Adrenal gland (tissue), 12 donors: ENCODE measurements around the gene PLEKHA7. TPM values are rescaled to one million over a fixed set of nuclear protein-coding genes. Genes with fewer than 3 reads are reported as not detected.
"Not testable (repeated sequence)": the region's sequence is repeated elsewhere in the genome, so short reads cannot be mapped to it uniquely, and the experiment has no call there.

Experiments
- DNase-seq, 7 donors: peaks; one replicate each; pipeline ENCODE4 v3.0.0-alpha.2; 2019 to 2020
- H3K27ac ChIP-seq, 5 donors: fragments of 200-600 bp; sonication (generic) in 4 of 5; 1 replicate in 3 of 5; 2 replicates in 2 of 5; pipeline versions ENCODE4 v1.5.1 to v1.8.0; 2016 to 2020; ENCODE audit warnings: mild to moderate bottlenecking in 1 of 5
- H3K27me3 ChIP-seq: fragments of 200-600 bp; 2 replicates; pipeline ENCODE4 v1.8.0; 2021
- H3K36me3 ChIP-seq, 2 donors: fragments of 200-600 bp; replicated peaks in 1 of 2; 1 replicate in 1 of 2; 2 replicates in 1 of 2; pipeline versions ENCODE4 v1.5.1 to v1.8.0; 2018 to 2022
- H3K4me1 ChIP-seq, 2 donors: fragments of 200-600 bp; replicated peaks in 1 of 2; 1 replicate in 1 of 2; 2 replicates in 1 of 2; pipeline versions ENCODE4 v1.5.1 to v1.8.0; 2018 to 2021
- H3K4me3 ChIP-seq, 4 donors: fragments of 200-600 bp; sonication (generic) in 3 of 4; one replicate each; pipeline ENCODE4 v1.5.1; 2016 to 2018
- H3K9me3 ChIP-seq, 3 donors: fragments of 200-600 bp; sonication (generic) in 1 of 3; replicated peaks in 1 of 3; 1 replicate in 2 of 3; 2 replicates in 1 of 3; pipeline versions ENCODE4 v1.5.1 to v1.8.0; 2016 to 2021
- POLR2A ChIP-seq, 2 donors: fragments of 450-650 bp; IDR thresholded peaks; one replicate each; pipeline ENCODE4 v1.6.1; 2017; ENCODE audit warnings: antibody characterized with exemption in 2 of 2, mild to moderate bottlenecking in 2 of 2, moderate library complexity in 1 of 2
- WGBS, 4 donors: extraction: QIAGEN DNeasy Blood & Tissue Kit in 2 of 4; methylation state at CpG; one replicate each; pipeline versions ENCODE4 v1.1.5 to v1.1.7; 2013 to 2017; 5-methylcytosine and 5-hydroxymethylcytosine counted together
- intact Hi-C, 2 donors: fragments of 100-400 bp; cut with DNase I; formaldehyde crosslinking; loops; one replicate each; pipeline versions ENCODE4 v1.14.1 to v1.15.0; 2022 to 2023
- polyA plus RNA-seq, 3 donors: library from polyadenylated mRNA; stranded (reverse); fragments of 200-250 nt in 2 of 3; fragments of 350-450 nt in 1 of 3; fragmentation: Illumina TruSeq in 1 of 3; extraction: RNeasy Lipid Tissue Mini Kit (QIAGEN cat#74804) in 1 of 3; gene quantifications; one replicate each; pipeline ENCODE4 v1.2.3, GENCODE V29; 2013 to 2014
- total RNA-seq, 9 donors: library from RNA; depleted of rRNA in 4 of 9; stranded (reverse); fragments of >200 nt in 4 of 9; fragments of 120-200 nt in 1 of 9; fragmentation: NEBNext Ultra II Directional in 1 of 9; extraction: Animal tissue kit (Norgen Biotek cat#: 25700) in 1 of 9; gene quantifications; one replicate each; pipeline versions ENCODE4 v1.1.0 to v1.2.4, GENCODE V29; 2013 to 2023
- TF ChIP-seq, protein P1 (sequence below), 6 experiments: fragments of 450-650 bp in 4 of 6; fragments of 200-600 bp in 2 of 6; sonication (generic) in 1 of 6; IDR thresholded peaks; 1 replicate in 5 of 6; 2 replicates in 1 of 6; pipeline versions ENCODE4 v1.5.1 to v1.8.0; 2016 to 2021; ENCODE audit warnings: antibody characterized with exemption in 6 of 6, mild to moderate bottlenecking in 2 of 6, moderate library complexity in 1 of 6
- donor health status: healthy with polysubstance abuse.
- donor health status: Bipolar disorder and iron deficiency.
- donor health status: DM: yes; HTN: yes; CAD: no.
- donor health status: DM: no; HTN: no; CAD: no.
- donor health status: DM: no; HTN: no; CAD: no.
- donor health status: DM: yes; HTN: yes; CAD: no.

The PLEKHA7 gene
- total and polyA plus RNA-seq, 12 donors, result 0.54 to 23.7 (median 2.7) TPM

GRCh38 chr11:16911658-16912057 is 102.6 kb downstream of the PLEKHA7 start:
- Histone ChIP-seq H3K27ac (no peak overlapping the region), H3K27me3 (no peaks in the 10 kb centered on the region), H3K9me3 (no peaks in the 10 kb centered on the region), H3K36me3 (no peaks in the 10 kb centered on the region), H3K4me1 (no peaks in the 10 kb centered on the region), H3K4me3 (no peak overlapping the region)
- no peak for DNase-seq
- whole genome bisulfite sequencing, 4 donors, result 75 to 91% (median 89%) methylated on average over 4 of the region's 4 CpGs
- intact Hi-C loops, result no loop called here
- TF ChIP-seq POLR2A (IDR thresholded peaks at IDR 0.05), result no peak
- TF ChIP-seq, protein P1, sequence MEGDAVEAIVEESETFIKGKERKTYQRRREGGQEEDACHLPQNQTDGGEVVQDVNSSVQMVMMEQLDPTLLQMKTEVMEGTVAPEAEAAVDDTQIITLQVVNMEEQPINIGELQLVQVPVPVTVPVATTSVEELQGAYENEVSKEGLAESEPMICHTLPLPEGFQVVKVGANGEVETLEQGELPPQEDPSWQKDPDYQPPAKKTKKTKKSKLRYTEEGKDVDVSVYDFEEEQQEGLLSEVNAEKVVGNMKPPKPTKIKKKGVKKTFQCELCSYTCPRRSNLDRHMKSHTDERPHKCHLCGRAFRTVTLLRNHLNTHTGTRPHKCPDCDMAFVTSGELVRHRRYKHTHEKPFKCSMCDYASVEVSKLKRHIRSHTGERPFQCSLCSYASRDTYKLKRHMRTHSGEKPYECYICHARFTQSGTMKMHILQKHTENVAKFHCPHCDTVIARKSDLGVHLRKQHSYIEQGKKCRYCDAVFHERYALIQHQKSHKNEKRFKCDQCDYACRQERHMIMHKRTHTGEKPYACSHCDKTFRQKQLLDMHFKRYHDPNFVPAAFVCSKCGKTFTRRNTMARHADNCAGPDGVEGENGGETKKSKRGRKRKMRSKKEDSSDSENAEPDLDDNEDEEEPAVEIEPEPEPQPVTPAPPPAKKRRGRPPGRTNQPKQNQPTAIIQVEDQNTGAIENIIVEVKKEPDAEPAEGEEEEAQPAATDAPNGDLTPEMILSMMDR (IDR thresholded peaks at IDR 0.05), result no peak

DNA sequence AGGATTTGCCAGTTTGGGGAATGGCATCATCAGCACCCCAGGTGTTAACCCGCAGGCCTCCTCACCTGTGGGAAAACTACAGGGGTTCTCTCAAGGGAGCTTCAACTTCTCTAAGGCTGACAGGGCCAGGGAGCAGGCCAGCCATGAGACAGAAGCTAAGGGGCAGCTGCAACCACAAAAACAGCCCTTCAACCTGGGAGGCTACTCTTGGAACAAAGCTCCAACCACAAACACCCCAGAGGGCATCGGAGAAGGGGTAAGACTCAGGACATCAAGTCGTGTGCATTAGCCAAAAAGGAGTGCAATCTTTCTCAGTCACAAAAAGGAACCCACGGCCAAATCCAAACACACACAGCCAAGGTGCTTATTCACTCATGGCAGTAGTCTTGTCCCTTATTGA is 103.0 kb downstream of the PLEKHA7 start:
- WGBS, 4 donors, result 79 to 87% (median 83%) methylated on average over 4 of the region's 4 CpGs

GRCh38 chr11:16909359-16910035 is 104.7 kb downstream of the PLEKHA7 start:
- Histone ChIP-seq H3K4me1 (no peaks in the 10 kb centered on the region), H3K4me3 (no peak overlapping the region), H3K36me3 (no peaks in the 10 kb centered on the region), H3K9me3 (no peaks in the 10 kb centered on the region), H3K27me3 (no peaks in the 10 kb centered on the region), H3K27ac (no peak overlapping the region)
- no peak for DNase-seq
- intact Hi-C loops, result no loop called here
- TF ChIP-seq, protein P1 (IDR thresholded peaks at IDR 0.05), result no peak
- no peak for TF ChIP-seq POLR2A (IDR thresholded peaks at IDR 0.05)
- WGBS, 4 donors, result 75 to 92% (median 84%) methylated on average over 3 of the region's 3 CpGs

More for the DNA sequence above, 103.0 kb downstream of the PLEKHA7 start:
- intact Hi-C loops, result no loop called here
- Histone ChIP-seq H3K36me3 (no peaks in the 10 kb centered on the region), H3K27me3 (no peaks in the 10 kb centered on the region), H3K27ac (no peak overlapping the region), H3K9me3 (no peaks in the 10 kb centered on the region), H3K4me1 (no peaks in the 10 kb centered on the region), H3K4me3 (no peak overlapping the region)
- no peak for DNase-seq
- no peak for TF ChIP-seq POLR2A (IDR thresholded peaks at IDR 0.05)
- TF ChIP-seq, protein P1 (IDR thresholded peaks at IDR 0.05), result no peak

DNA sequence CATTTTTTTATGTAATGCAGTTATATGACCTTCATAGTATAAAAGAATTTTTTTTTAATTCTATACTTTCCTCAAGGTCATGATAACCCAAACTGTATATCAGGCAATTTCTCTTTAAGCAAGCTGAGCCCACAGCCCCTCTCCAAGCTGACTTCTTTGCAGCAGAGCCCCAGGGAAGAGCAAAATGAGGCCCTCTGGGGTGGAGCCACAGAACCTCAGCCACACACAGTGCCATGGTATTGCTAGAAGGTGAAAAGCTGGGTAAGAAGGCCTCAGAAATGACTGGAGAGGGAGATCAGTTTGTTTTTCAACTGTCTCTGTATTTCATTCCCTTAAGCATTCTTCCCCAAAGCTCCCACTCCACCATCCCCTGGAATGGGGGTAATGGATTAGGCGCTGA is 108.8 kb downstream of the PLEKHA7 start:
- no peak for DNase-seq
- Histone ChIP-seq H3K36me3 (no peaks in the 10 kb centered on the region), H3K27ac (no peak overlapping the region), H3K27me3 (no peaks in the 10 kb centered on the region), H3K9me3 (no peaks in the 10 kb centered on the region), H3K4me1 (no peaks in the 10 kb centered on the region), H3K4me3 (no peak overlapping the region)
- TF ChIP-seq, protein P1 (IDR thresholded peaks at IDR 0.05), result no peak
- TF ChIP-seq POLR2A (IDR thresholded peaks at IDR 0.05), result no peak
- intact Hi-C loops, result no loop called here
- WGBS, 4 donors, result 92 to 100% (median 96%) methylated on average over 1 of the region's 1 CpG

- H3K4me1 ChIP-seq, H3K9me3 ChIP-seq, H3K27ac ChIP-seq, H3K36me3 ChIP-seq, H3K27me3 ChIP-seq, H3K4me3 ChIP-seq, intact Hi-C loops: not testable (repeated sequence)
- 89 to 97% (median 92%) methylated on average over 2 of the region's 2 CpGs for WGBS, 4 donors
- peak in 1 of 7 donors; percentile 11 for DNase-seq
These were observed 109.5 kb downstream of the PLEKHA7 start for GRCh38 chr11:16904761-16905160.
